Left ventricle myocardium inferior (tissue), 1 donor: ENCODE results near the gene HSDL2. TPM values are rescaled to one million over a fixed set of nuclear protein-coding genes. Genes with fewer than 3 reads are reported as not detected.
A peak's percentile ranks its signal among the peaks of the same experiment; 100 is the strongest.
"Not testable (repeated sequence)": the region's sequence is repeated elsewhere in the genome, so short reads cannot be mapped to it uniquely, and the experiment has no call there.

ENCODE experiments used
- DNase-seq: peaks from one replicate; pipeline ENCODE4 v3.0.0-alpha.2; 2020
- H3K27ac ChIP-seq: fragments of 200-600 bp; replicated peaks from 2 replicates; pipeline ENCODE4 v1.8.0; 2021
- H3K27me3 ChIP-seq: fragments of 200-600 bp; 2 replicates; pipeline ENCODE4 v1.8.0; 2021; ENCODE audit warnings: low read depth
- H3K36me3 ChIP-seq: fragments of 200-600 bp; 2 replicates; pipeline ENCODE4 v1.8.0; 2021
- H3K4me1 ChIP-seq: fragments of 200-600 bp; 2 replicates; pipeline ENCODE4 v1.8.0; 2021
- H3K4me3 ChIP-seq: fragments of 200-600 bp; 2 replicates; pipeline ENCODE4 v1.8.0; 2021; ENCODE audit warnings: mild to moderate bottlenecking, moderate library complexity
- H3K9me3 ChIP-seq: fragments of 200-600 bp; replicated peaks from 2 replicates; pipeline ENCODE4 v1.8.0; 2021
- intact Hi-C: fragments of 100-400 bp; cut with micrococcal nuclease; formaldehyde crosslinking; loops from one replicate; pipeline ENCODE4 v1.11.0; 2022
- total RNA-seq: library from RNA; stranded (reverse); fragmentation: NEBNext Ultra II Directional; extraction: Animal tissue kit (Norgen Biotek cat#: 25700); gene quantifications from one replicate; pipeline ENCODE4 v1.2.1, GENCODE V29; 2021
- TF ChIP-seq, protein P1 (sequence below): fragments of 200-600 bp; IDR thresholded peaks from 2 replicates; pipeline ENCODE4 v1.8.0; 2021; ENCODE audit warnings: antibody characterized with exemption, mild to moderate bottlenecking, borderline replicate concordance
- donor health status: DM: no; HTN: yes; CAD: no; lungs with severe emphysema.

The HSDL2 gene
- total RNA-seq, 1 donor from 2014 or later = 234 TPM

DNA sequence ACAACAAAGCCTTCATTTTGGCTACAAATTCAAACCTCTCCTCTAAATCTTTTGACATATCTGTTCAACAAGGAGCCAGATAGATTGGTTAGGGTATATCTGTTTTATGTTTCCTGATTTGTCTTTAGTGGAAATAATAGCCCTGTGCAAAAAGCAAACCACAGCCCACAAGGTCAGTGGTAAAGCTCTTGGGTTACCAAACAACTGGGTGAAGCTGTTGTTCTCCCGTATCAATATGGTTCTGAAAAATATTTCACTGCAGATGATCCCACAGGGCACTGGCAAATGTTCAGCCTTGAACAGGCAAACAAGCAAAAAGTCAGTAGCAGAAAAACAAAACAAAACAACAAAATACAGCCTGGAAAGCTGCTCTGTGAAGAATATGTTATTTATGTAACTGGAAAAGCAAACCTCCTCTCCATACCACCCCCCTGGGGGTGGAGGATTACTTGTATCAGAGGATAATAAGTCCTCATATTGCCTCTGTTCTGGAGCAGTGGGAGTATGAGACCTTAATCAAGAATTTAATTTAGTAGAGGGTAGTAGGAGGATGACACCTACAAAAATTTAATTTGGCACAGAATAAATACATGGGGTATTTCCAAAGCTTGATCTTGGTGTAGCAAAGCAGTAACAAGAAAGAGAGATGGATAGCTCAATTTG is 25.7 kb upstream of the HSDL2 start:
- intact Hi-C loops = no loop called here
- H3K9me3 ChIP-seq = no peaks in the 10 kb centered on the region
- no peaks in the 10 kb centered on the region for H3K4me1 ChIP-seq
- DNase-seq = no peak
- no peak overlapping the region for H3K4me3 ChIP-seq
- no peaks in the 10 kb centered on the region for H3K36me3 ChIP-seq
- no peak overlapping the region for H3K27ac ChIP-seq
- TF ChIP-seq, protein P1, sequence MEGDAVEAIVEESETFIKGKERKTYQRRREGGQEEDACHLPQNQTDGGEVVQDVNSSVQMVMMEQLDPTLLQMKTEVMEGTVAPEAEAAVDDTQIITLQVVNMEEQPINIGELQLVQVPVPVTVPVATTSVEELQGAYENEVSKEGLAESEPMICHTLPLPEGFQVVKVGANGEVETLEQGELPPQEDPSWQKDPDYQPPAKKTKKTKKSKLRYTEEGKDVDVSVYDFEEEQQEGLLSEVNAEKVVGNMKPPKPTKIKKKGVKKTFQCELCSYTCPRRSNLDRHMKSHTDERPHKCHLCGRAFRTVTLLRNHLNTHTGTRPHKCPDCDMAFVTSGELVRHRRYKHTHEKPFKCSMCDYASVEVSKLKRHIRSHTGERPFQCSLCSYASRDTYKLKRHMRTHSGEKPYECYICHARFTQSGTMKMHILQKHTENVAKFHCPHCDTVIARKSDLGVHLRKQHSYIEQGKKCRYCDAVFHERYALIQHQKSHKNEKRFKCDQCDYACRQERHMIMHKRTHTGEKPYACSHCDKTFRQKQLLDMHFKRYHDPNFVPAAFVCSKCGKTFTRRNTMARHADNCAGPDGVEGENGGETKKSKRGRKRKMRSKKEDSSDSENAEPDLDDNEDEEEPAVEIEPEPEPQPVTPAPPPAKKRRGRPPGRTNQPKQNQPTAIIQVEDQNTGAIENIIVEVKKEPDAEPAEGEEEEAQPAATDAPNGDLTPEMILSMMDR = no peak
- H3K27me3 ChIP-seq = no peaks in the 10 kb centered on the region

DNA sequence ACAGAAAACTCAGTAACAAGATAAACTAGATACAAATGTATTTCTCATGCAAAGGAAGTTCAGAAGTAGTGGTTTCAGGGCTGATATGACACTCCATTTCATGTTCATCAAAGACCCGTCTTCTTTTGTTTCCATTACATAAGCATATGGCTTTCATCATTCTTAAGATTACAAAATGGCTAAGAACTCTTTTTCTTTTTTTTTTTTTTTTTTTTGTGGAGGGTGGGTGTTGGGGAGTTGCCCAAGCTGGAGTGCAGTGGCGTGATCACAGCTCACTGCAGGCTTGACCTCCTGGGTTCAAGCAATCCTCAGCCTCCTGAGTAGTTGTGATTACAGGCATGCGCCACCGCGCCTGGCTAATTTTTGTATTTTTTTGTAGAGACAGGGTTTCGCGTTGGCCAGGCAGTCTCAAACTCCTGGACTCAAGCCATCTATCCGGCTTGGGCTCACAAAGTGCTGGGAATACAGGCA is 24.4 kb upstream of the HSDL2 start:
- no peaks in the 10 kb centered on the region for H3K9me3 ChIP-seq
- no peaks in the 10 kb centered on the region for H3K27me3 ChIP-seq
- no peak for DNase-seq
- H3K36me3 ChIP-seq = no peaks in the 10 kb centered on the region
- intact Hi-C loops = no loop called here
- H3K4me1 ChIP-seq = no peaks in the 10 kb centered on the region
- H3K27ac ChIP-seq = no peak overlapping the region
- no peak overlapping the region for H3K4me3 ChIP-seq
- TF ChIP-seq, protein P1 = no peak

DNA sequence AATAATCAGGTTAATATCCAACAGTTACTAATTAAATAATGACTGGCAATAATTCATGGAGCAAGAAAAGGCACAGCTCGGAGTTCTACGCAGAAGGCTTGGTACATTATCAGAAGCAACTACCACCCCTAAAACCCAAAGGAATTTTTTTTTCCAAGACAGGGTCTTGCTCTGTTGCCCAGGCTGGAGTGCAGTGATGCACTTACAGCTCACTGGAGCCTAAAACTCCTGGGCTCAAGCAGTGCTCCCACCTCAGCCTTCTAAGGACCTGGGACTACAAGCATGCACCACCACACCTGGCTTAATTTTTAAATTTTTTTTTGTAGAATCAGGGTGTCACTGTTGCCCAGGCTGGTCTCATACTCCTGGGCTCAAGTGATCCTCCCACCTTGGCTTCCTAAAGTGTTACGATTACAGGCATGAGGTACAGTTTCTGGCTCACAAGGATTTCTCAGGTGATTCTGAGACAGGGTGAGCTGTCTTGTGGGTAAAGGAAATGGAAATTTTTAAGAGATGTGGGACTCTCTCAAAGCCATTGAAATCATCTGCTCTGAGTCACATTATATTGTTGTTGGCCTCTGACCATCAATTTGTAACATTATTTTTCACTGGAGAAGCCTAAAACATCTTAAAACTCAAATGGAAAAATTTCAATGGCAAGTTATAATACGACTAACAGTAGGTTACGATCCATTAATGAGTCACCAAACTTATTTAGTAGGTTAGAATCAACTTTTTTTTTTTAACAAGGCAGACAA is 19.7 kb upstream of the HSDL2 start:
- Histone ChIP-seq H3K9me3 (no peaks in the 10 kb centered on the region), H3K36me3 (no peaks in the 10 kb centered on the region), H3K4me3 (no peak overlapping the region), H3K4me1 (no peaks in the 10 kb centered on the region), H3K27ac (no peak overlapping the region), H3K27me3 (no peaks in the 10 kb centered on the region)
- no peak for DNase-seq
- TF ChIP-seq, protein P1 = no peak
- intact Hi-C loops = loop anchor here (5.0 kb wide), 2 partner anchors 273 to 603 kb away; no protein-coding TSS in a partner anchor

DNA sequence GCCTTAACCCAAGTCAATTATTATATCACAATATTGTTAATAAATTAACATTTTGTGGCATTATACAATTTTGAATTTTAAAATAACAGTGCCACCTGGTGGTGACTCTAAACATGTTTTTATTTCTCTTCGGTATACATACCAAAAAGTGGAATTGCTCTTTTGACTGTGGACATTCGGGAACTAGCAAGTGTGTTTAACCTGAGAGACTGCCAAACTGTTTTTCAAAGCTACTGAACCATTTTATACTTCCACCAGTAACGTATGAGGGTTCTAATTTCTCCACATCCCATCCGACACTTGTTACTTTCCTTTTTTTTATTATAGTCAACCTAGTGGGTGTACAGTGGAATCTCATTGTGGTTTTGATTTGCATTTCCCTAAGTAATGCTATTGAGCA is 18.3 kb upstream of the HSDL2 start:
- Histone ChIP-seq H3K36me3 (no peaks in the 10 kb centered on the region), H3K4me3 (no peak overlapping the region), H3K9me3 (no peaks in the 10 kb centered on the region), H3K27ac (no peak overlapping the region), H3K27me3 (no peaks in the 10 kb centered on the region), H3K4me1 (no peaks in the 10 kb centered on the region)
- intact Hi-C loops = loop anchor here (5.0 kb wide), 2 partner anchors 274 to 604 kb away; no protein-coding TSS in a partner anchor
- TF ChIP-seq, protein P1 = peak; percentile 67
- DNase-seq = no peak

DNA sequence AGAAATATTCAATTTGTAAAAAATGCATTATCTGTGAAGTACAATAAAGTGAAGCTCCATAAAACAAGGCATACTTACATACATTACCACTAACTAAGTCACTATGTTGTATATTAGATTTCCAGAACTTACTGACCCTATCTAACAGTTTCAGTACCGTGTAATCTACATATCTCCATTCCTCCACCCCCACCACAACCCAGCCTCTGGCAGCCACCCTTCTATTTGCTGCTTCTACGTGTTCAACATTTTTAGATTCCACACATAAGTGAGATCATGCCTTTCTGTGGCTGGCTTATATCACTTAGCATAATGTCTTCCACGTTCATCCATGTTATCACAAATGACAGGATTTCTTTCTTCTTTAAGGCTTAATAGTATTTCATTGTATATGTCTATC is 15.1 kb upstream of the HSDL2 start:
- DNase-seq = no peak
- H3K27ac ChIP-seq = no peak overlapping the region
- TF ChIP-seq, protein P1 = no peak
- H3K9me3 ChIP-seq = peaks cover 15% of the 10 kb centered on the region
- H3K4me3 ChIP-seq = no peak overlapping the region
- no peaks in the 10 kb centered on the region for H3K4me1 ChIP-seq
- intact Hi-C loops = loop anchor here (5.0 kb wide), 2 partner anchors 277 to 607 kb away; no protein-coding TSS in a partner anchor
- H3K36me3 ChIP-seq = no peaks in the 10 kb centered on the region
- H3K27me3 ChIP-seq = no peaks in the 10 kb centered on the region

DNA sequence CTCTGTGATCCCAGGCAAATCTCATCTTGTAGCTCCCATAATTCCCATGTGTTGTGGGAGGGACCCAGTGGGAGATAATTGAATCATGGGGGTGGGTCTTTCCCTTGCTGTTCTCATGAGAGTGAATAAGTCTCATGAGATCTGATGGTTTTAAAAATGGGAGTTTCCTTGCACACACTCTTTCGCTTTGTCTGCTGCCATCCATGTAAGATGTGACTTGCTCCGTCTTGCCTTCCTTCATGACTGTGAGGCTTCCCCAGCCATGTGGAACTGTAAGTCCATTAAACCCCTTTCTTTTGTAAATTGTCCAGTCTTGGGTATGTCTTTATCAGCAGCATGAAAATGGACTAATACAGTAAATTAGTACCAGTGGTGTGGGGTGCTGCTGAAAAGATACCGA is 14.7 kb upstream of the HSDL2 start:
- H3K4me1 ChIP-seq, H3K36me3 ChIP-seq, intact Hi-C loops, H3K27ac ChIP-seq, H3K4me3 ChIP-seq, H3K27me3 ChIP-seq, DNase-seq: not testable (repeated sequence)
- peaks cover 15% of the 10 kb centered on the region for H3K9me3 ChIP-seq
